Brain pericyte (primary cell): ENCODE results near the gene IPCEF1.
"Not testable (repeated sequence)": the region's sequence is repeated elsewhere in the genome, so short reads cannot be mapped to it uniquely, and the experiment has no call there.

Experiments used
- DNase-seq: peaks from one replicate; pipeline ENCODE4 v3.0.0-alpha.2; 2012; ENCODE audit warnings: low read depth, low spot score

Gene IPCEF1

GRCh38 chr6:154223296-154223695 lies 133.3 kb downstream of the IPCEF1 start:
- no peak for DNase-seq

GRCh38 chr6:154222716-154223115 lies 133.9 kb downstream of the IPCEF1 start:
- DNase-seq: no peak

GRCh38 chr6:154219250-154219649 lies 137.4 kb downstream of the IPCEF1 start:
- no peak for DNase-seq

- DNase-seq: no peak
These were observed 137.8 kb downstream of the IPCEF1 start for GRCh38 chr6:154218787-154219186.

GRCh38 chr6:154218301-154218700 lies 138.3 kb downstream of the IPCEF1 start:
- no peak for DNase-seq

- no peak for DNase-seq
These were observed 142.8 kb downstream of the IPCEF1 start for GRCh38 chr6:154213782-154214181.

GRCh38 chr6:154210678-154211077 lies 145.9 kb downstream of the IPCEF1 start:
- no peak for DNase-seq

GRCh38 chr6:154209555-154209954 lies 147.0 kb downstream of the IPCEF1 start:
- DNase-seq: no peak

GRCh38 chr6:154206996-154207395 lies 149.6 kb downstream of the IPCEF1 start:
- DNase-seq: no peak

GRCh38 chr6:154206141-154206540 lies 150.5 kb downstream of the IPCEF1 start:
- DNase-seq: no peak

GRCh38 chr6:154202958-154203357 lies 153.6 kb downstream of the IPCEF1 start:
- no peak for DNase-seq

- no peak for DNase-seq
These were observed 154.3 kb downstream of the IPCEF1 start for GRCh38 chr6:154202339-154202738.

- not testable (repeated sequence) for DNase-seq
These were observed 154.9 kb downstream of the IPCEF1 start for GRCh38 chr6:154201688-154202087.

- peak; percentile 29 for DNase-seq
These were observed 159.3 kb downstream of the IPCEF1 start for GRCh38 chr6:154197196-154197860.

- DNase-seq: no peak
These were observed 160.2 kb downstream of the IPCEF1 start for GRCh38 chr6:154196333-154196885.

GRCh38 chr6:154187714-154188113 lies 168.9 kb downstream of the IPCEF1 start:
- DNase-seq: no peak

GRCh38 chr6:154187203-154187602 lies 169.4 kb downstream of the IPCEF1 start:
- DNase-seq: no peak

GRCh38 chr6:154179434-154179833 lies 177.2 kb downstream of the IPCEF1 start:
- no peak for DNase-seq

- DNase-seq: not testable (repeated sequence)
These were observed 184.2 kb downstream of the IPCEF1 start for GRCh38 chr6:154172393-154172792.

- no peak for DNase-seq
These were observed 186.5 kb downstream of the IPCEF1 start for GRCh38 chr6:154170106-154170505.

GRCh38 chr6:154169193-154169847 lies 187.3 kb downstream of the IPCEF1 start:
- DNase-seq: no peak

- DNase-seq: no peak
These were observed 189.5 kb downstream of the IPCEF1 start for GRCh38 chr6:154167126-154167525.

GRCh38 chr6:154166140-154166539 lies 190.5 kb downstream of the IPCEF1 start:
- DNase-seq: no peak
